Right lobe of liver (tissue), 4 donors: ENCODE data around the gene SASH1.
"Not testable (repeated sequence)": the region's sequence is repeated elsewhere in the genome, so short reads cannot be mapped to it uniquely, and the experiment has no call there.

Source experiments
- POLR2A ChIP-seq: fragments of 450-650 bp; IDR thresholded peaks from one replicate; pipeline ENCODE4 v1.6.1; 2017; ENCODE audit warnings: antibody characterized with exemption, mild to moderate bottlenecking
- TF ChIP-seq, protein P1 (sequence below), 4 donors: fragments of 200-600 bp in 3 of 4; fragments of 450-650 bp in 1 of 4; IDR thresholded peaks; one replicate each; pipeline versions ENCODE4 v1.5.1 to v1.8.0; 2016 to 2022; ENCODE audit warnings: antibody characterized with exemption in 4 of 4, mild to moderate bottlenecking in 2 of 4
- donor health status: DM: no; HTN: no; CAD: no.
- donor health status: DM: no; HTN: no; CAD: no.
- donor health status: DM: no; HTN: yes; CAD: no.

DNA sequence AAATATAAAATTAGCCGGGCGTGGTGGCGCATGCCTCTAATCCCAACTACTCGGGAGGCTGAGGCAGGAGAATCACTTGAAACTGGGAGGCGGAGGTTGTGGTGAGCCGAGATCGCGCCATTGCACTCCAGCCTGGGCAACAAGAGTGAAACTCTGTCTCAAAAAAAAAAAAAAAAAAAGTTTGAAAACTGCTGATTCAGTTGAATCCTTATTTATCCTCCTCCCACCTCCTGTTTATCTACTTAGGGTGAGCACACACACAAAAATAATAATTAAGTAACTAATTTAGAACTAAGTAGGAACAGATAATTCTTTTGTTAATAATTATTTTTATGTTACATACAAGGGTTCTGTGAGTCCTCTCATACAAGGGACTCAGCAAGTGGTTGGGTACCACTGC lies 49.5 kb downstream of the SASH1 start:
- TF ChIP-seq, protein P1, sequence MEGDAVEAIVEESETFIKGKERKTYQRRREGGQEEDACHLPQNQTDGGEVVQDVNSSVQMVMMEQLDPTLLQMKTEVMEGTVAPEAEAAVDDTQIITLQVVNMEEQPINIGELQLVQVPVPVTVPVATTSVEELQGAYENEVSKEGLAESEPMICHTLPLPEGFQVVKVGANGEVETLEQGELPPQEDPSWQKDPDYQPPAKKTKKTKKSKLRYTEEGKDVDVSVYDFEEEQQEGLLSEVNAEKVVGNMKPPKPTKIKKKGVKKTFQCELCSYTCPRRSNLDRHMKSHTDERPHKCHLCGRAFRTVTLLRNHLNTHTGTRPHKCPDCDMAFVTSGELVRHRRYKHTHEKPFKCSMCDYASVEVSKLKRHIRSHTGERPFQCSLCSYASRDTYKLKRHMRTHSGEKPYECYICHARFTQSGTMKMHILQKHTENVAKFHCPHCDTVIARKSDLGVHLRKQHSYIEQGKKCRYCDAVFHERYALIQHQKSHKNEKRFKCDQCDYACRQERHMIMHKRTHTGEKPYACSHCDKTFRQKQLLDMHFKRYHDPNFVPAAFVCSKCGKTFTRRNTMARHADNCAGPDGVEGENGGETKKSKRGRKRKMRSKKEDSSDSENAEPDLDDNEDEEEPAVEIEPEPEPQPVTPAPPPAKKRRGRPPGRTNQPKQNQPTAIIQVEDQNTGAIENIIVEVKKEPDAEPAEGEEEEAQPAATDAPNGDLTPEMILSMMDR (IDR thresholded peaks at IDR 0.05) = not testable (repeated sequence)
- TF ChIP-seq POLR2A = not testable (repeated sequence)
